ENCODE results near the gene ZNF783. TPM values are rescaled to one million over a fixed set of nuclear protein-coding genes. Genes with fewer than 3 reads are reported as not detected.
"Not testable (repeated sequence)": the region's sequence is repeated elsewhere in the genome, so short reads cannot be mapped to it uniquely, and the experiment has no call there.

Gene ZNF783
- total RNA-seq, 1 donor from 2014 or later = 22.9 TPM

GRCh38 chr7:149267733-149268132 is 5.7 kb downstream of the ZNF783 start:
- Mint-ChIP-seq H3K9me3 (ENCODE audit: unreplicated experiment) (peaks cover 3% of the 10 kb centered on the region), H3K4me1 (ENCODE audit: low read depth, unreplicated experiment) (peaks cover 2% of the 10 kb centered on the region), H3K27ac (ENCODE audit: unreplicated experiment) (no peak overlapping the region), H3K27me3 (ENCODE audit: unreplicated experiment) (peaks cover 4% of the 10 kb centered on the region), H3K36me3 (ENCODE audit: unreplicated experiment) (peaks cover 9% of the 10 kb centered on the region), H3K4me3 (ENCODE audit: unreplicated experiment) (no peak overlapping the region)
- no peak for DNase-seq
- no peak for TF ChIP-seq CTCF (IDR thresholded peaks at IDR 0.05; ENCODE audit: partially characterized antibody, unreplicated experiment)

GRCh38 chr7:149274424-149274823 is 12.4 kb downstream of the ZNF783 start:
- H3K4me1 Mint-ChIP-seq (ENCODE audit: low read depth, unreplicated experiment); DNase-seq; H3K9me3 Mint-ChIP-seq (ENCODE audit: unreplicated experiment); H3K4me3 Mint-ChIP-seq (ENCODE audit: unreplicated experiment); H3K27ac Mint-ChIP-seq (ENCODE audit: unreplicated experiment); H3K27me3 Mint-ChIP-seq (ENCODE audit: unreplicated experiment): not testable (repeated sequence)
- peaks cover 10% of the 10 kb centered on the region for H3K36me3 Mint-ChIP-seq (ENCODE audit: unreplicated experiment)

- H3K4me1 Mint-ChIP-seq (ENCODE audit: low read depth, unreplicated experiment) = no peaks in the 10 kb centered on the region
- no peak overlapping the region for H3K27ac Mint-ChIP-seq (ENCODE audit: unreplicated experiment)
- no peak for DNase-seq
- TF ChIP-seq CTCF (IDR thresholded peaks at IDR 0.05; ENCODE audit: partially characterized antibody, unreplicated experiment) = no peak
- peaks cover 5% of the 10 kb centered on the region for H3K27me3 Mint-ChIP-seq (ENCODE audit: unreplicated experiment)
- H3K36me3 Mint-ChIP-seq (ENCODE audit: unreplicated experiment) = peaks cover 16% of the 10 kb centered on the region
- peaks cover 7% of the 10 kb centered on the region for H3K9me3 Mint-ChIP-seq (ENCODE audit: unreplicated experiment)
- H3K4me3 Mint-ChIP-seq (ENCODE audit: unreplicated experiment) = no peak overlapping the region
Observed at GRCh38 chr7:149277871-149278270, 15.9 kb downstream of the ZNF783 start.

- Mint-ChIP-seq H3K4me1 (ENCODE audit: low read depth, unreplicated experiment) (no peaks in the 10 kb centered on the region), H3K4me3 (ENCODE audit: unreplicated experiment) (no peak overlapping the region), H3K27me3 (ENCODE audit: unreplicated experiment) (peaks cover 7% of the 10 kb centered on the region), H3K9me3 (ENCODE audit: unreplicated experiment) (peaks cover 7% of the 10 kb centered on the region), H3K27ac (ENCODE audit: unreplicated experiment) (no peak overlapping the region), H3K36me3 (ENCODE audit: unreplicated experiment) (peaks cover 16% of the 10 kb centered on the region)
- TF ChIP-seq CTCF (IDR thresholded peaks at IDR 0.05; ENCODE audit: partially characterized antibody, unreplicated experiment) = no peak
- no peak for DNase-seq
Observed at GRCh38 chr7:149278396-149278795, 16.4 kb downstream of the ZNF783 start.

- H3K27ac Mint-ChIP-seq (ENCODE audit: unreplicated experiment) = no peak overlapping the region
- H3K36me3 Mint-ChIP-seq (ENCODE audit: unreplicated experiment) = peaks cover 12% of the 10 kb centered on the region
Observed at GRCh38 chr7:149279111-149279743, 17.2 kb downstream of the ZNF783 start.

More at GRCh38 chr7:149279111-149279743, 17.2 kb downstream of the ZNF783 start:
- Mint-ChIP-seq H3K9me3 (ENCODE audit: unreplicated experiment) (peaks cover 7% of the 10 kb centered on the region), H3K4me1 (ENCODE audit: low read depth, unreplicated experiment) (no peaks in the 10 kb centered on the region), H3K27me3 (ENCODE audit: unreplicated experiment) (peaks cover 7% of the 10 kb centered on the region), H3K4me3 (ENCODE audit: unreplicated experiment) (no peak overlapping the region)
- no peak for TF ChIP-seq CTCF (IDR thresholded peaks at IDR 0.05; ENCODE audit: partially characterized antibody, unreplicated experiment)
- no peak for DNase-seq
